ENCODE measurements around the gene LHPP.

GRCh38 chr10:124518366-124518765 lies 56.7 kb downstream of the LHPP start:
- TF ChIP-seq EZH2 (IDR thresholded peaks at IDR 0.05; ENCODE audit: low read depth) (no peak), CTCF (conservative IDR thresholded peaks at IDR 0.05) (no peak)
